Dermis microvascular lymphatic vessel endothelial cell (primary cell): ENCODE data around the gene SYNPR. TPM values are rescaled to one million over a fixed set of nuclear protein-coding genes. Genes with fewer than 3 reads are reported as not detected.
A peak's percentile ranks its signal among the peaks of the same experiment; 100 is the strongest.
"Not testable (repeated sequence)": the region's sequence is repeated elsewhere in the genome, so short reads cannot be mapped to it uniquely, and the experiment has no call there.

Experiments used
- DNase-seq, 2 donors: peaks; one replicate each; pipeline versions ENCODE4 v3.0.0 to v3.0.0-alpha.2; 2010; ENCODE audit warnings: low read depth in 2 of 2
- total RNA-seq: library from RNA; depleted of rRNA; stranded (reverse); fragments of >200 nt; gene quantifications from 2 replicates; pipeline ENCODE4 v1.2.1, GENCODE V29; 2014

The SYNPR gene
- total RNA-seq, result not detected in 2 replicates

GRCh38 chr3:63278171-63279004 is at the start of gene SYNPR:
SYNPR (plus strand) TSS chr3:63278308.
- DNase-seq, result no peak

- DNase-seq, result peak in 1 of 2 donors; percentile 4
These were observed 49.4 kb upstream of the SYNPR start for GRCh38 chr3:63228677-63229076.

GRCh38 chr3:63230146-63230545 is 48.0 kb upstream of the SYNPR start:
- DNase-seq, result no peak

GRCh38 chr3:63231643-63232042 is 46.5 kb upstream of the SYNPR start:
- no peak for DNase-seq

GRCh38 chr3:63232764-63233396 is 45.2 kb upstream of the SYNPR start:
- no peak for DNase-seq

GRCh38 chr3:63240381-63240902 is 37.7 kb upstream of the SYNPR start:
- DNase-seq, result no peak

GRCh38 chr3:63242124-63242523 is 36.0 kb upstream of the SYNPR start:
- DNase-seq, result no peak

GRCh38 chr3:63244486-63244885 is 33.6 kb upstream of the SYNPR start:
- DNase-seq, result no peak

GRCh38 chr3:63245726-63246241 is 32.3 kb upstream of the SYNPR start:
- no peak for DNase-seq

- no peak for DNase-seq
These were observed 30.1 kb upstream of the SYNPR start for GRCh38 chr3:63248015-63248414.

GRCh38 chr3:63251499-63251898 is 26.6 kb upstream of the SYNPR start:
- no peak for DNase-seq

GRCh38 chr3:63255819-63256218 is 22.3 kb upstream of the SYNPR start:
- DNase-seq, result not testable (repeated sequence)

GRCh38 chr3:63264716-63265115 is 13.4 kb upstream of the SYNPR start:
- no peak for DNase-seq

GRCh38 chr3:63274359-63274758 is 3.7 kb upstream of the SYNPR start:
- DNase-seq, result no peak

GRCh38 chr3:63279005-63279841 is 1.1 kb downstream of the SYNPR start:
- DNase-seq, result no peak

- DNase-seq, result no peak
These were observed 9.5 kb downstream of the SYNPR start for GRCh38 chr3:63287610-63288009.

GRCh38 chr3:63290686-63291085 is 12.6 kb downstream of the SYNPR start:
- no peak for DNase-seq

- DNase-seq, result no peak
These were observed 16.2 kb downstream of the SYNPR start for GRCh38 chr3:63294332-63294731.

GRCh38 chr3:63295356-63295755 is 17.2 kb downstream of the SYNPR start:
- no peak for DNase-seq

- DNase-seq, result no peak
These were observed 17.7 kb downstream of the SYNPR start for GRCh38 chr3:63295806-63296205.

- DNase-seq, result no peak
These were observed 18.1 kb downstream of the SYNPR start for GRCh38 chr3:63296249-63296648.

- no peak for DNase-seq
These were observed 25.1 kb downstream of the SYNPR start for GRCh38 chr3:63303238-63303637.
